ENCODE results near the gene CSNK1A1L.
"Not testable (repeated sequence)": the region's sequence is repeated elsewhere in the genome, so short reads cannot be mapped to it uniquely, and the experiment has no call there.

Gene CSNK1A1L

DNA sequence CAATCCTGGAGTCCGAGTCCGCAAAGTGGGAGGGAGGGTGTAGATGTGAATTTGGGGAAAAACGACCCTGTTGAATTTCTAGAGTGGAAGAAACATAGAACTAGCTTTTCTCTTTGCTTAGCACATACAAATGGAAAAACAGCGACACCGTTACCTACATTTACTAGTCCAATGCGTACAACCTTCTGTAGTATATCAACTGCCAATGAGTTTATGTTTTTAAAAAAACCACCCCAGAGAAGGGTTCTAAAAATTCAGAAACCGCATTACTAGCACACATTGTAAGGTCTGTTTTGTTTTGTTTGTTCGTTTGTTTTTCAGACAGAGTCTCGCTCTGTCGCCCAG lies 45.6 kb downstream of the CSNK1A1L start:
- Histone ChIP-seq H3K27me3 (ENCODE audit: control insufficient read depth, insufficient read depth, low read length) (no peaks in the 10 kb centered on the region), H3K9ac (ENCODE audit: low read depth, low read length) (no peak overlapping the region), H3K27ac (ENCODE audit: low read depth, low read length) (no peak overlapping the region), H3K9me3 (ENCODE audit: control insufficient read depth, insufficient read depth, low read length) (no peaks in the 10 kb centered on the region), H3K4me1 (ENCODE audit: control insufficient read depth, insufficient read depth, low read length) (no peaks in the 10 kb centered on the region), H3K4me3 (ENCODE audit: low read depth, low read length) (peak overlapping the region; percentile 89), H3K36me3 (ENCODE audit: control insufficient read depth, insufficient read depth, low read length) (peaks cover 5% of the 10 kb centered on the region; the same call in 1 of the 2 replicates)

DNA sequence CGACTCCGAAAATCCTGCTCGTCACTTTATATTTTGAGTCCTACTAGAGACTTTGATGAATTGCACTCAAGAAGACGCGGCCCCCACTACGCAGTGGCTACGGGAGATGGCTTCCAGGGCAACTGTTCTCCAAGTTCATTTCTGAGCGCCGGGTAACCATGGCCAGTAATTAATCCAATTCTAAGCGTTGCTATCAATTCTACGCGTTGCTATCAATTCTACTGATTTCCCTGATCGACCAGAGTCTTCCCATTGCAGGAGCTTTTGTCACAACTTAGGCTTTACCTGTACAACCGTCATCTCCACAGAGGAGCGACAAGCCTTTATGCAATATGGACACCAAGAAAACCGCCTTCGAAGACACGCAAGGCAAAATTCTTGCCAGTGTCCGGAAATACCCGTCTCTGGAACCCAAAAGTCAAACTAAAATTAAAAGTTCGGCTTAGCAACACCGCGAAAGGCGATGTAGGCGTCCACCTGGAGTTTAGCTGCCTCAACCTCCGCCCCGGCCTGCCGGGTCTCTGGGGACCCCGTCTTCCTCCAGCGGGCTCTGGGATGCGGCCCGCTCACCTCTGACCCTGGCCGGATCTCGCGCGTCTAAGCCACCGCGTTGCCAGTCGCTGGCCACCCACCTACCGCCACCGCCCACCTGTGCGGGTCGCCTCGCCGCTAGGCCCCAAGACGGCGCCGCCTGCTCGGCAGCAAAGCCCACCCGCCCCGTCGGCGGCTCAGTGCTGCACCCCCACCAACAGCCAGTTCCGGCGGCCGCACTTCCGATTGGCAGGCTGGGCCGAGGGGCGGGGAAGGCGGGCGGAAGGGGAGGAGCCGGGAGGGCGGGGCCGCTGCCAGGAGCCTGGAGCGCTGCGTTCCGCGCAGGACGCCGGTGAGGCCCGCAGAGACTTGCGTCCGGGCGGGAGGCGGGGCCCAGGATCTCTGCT lies 46.3 kb downstream of the CSNK1A1L start, which contains the start of gene SUPT20H:
TSS of gene SUPT20H (minus strand) at position 779 of the 938 bp plus-strand sequence. CDS start 8,198 bp downstream, outside the sequence.
- H3K9me3 ChIP-seq (ENCODE audit: control insufficient read depth, insufficient read depth, low read length) = no peaks in the 10 kb centered on the region
- H3K9ac ChIP-seq (ENCODE audit: low read depth, low read length) = peak within 1 kb of the TSS; percentile 93
- peaks cover 5% of the 10 kb centered on the region; the same call in 1 of the 2 replicates for H3K36me3 ChIP-seq (ENCODE audit: control insufficient read depth, insufficient read depth, low read length)
- H3K4me1 ChIP-seq (ENCODE audit: control insufficient read depth, insufficient read depth, low read length) = no peaks in the 10 kb centered on the region
- H3K27me3 ChIP-seq (ENCODE audit: control insufficient read depth, insufficient read depth, low read length) = no peaks in the 10 kb centered on the region
- H3K4me3 ChIP-seq (ENCODE audit: low read depth, low read length) = peak within 1 kb of the TSS; percentile 89
- H3K27ac ChIP-seq (ENCODE audit: low read depth, low read length) = peak within 1 kb of the TSS; percentile 89

DNA sequence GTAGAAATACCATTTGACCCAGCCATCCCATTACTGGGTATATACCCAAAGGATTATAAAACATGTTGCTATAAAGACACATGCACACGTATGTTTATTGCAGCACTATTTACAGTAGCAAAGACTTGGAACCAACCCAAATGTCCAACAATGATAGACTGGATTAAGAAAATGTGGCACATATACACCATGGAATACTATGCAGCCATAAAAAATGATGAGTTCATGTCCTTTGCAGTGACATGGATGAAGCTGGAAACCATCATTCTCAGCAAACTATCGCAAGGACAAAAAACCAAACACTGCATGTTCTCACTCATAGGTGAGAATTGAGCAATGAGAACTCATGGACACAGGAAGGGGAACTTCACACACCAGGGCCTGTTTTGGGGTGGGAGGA lies 49.2 kb downstream of the CSNK1A1L start:
- not testable (repeated sequence) for H3K36me3 ChIP-seq (ENCODE audit: control insufficient read depth, insufficient read depth, low read length); H3K4me1 ChIP-seq (ENCODE audit: control insufficient read depth, insufficient read depth, low read length); H3K4me3 ChIP-seq (ENCODE audit: low read depth, low read length); H3K9ac ChIP-seq (ENCODE audit: low read depth, low read length); H3K27ac ChIP-seq (ENCODE audit: low read depth, low read length); H3K9me3 ChIP-seq (ENCODE audit: control insufficient read depth, insufficient read depth, low read length); H3K27me3 ChIP-seq (ENCODE audit: control insufficient read depth, insufficient read depth, low read length)
